ENCODE measurements around the gene WDR43. TPM values are rescaled to one million over a fixed set of nuclear protein-coding genes. Genes with fewer than 3 reads are reported as not detected.
"Not testable (repeated sequence)": the region's sequence is repeated elsewhere in the genome, so short reads cannot be mapped to it uniquely, and the experiment has no call there.

WDR43 gene
- total RNA-seq, 1 donor from 2014 or later: 21.0 TPM

GRCh38 chr2:28975671-28976070 is 81.2 kb downstream of the WDR43 start:
- H3K4me3 ChIP-seq: no peak overlapping the region
- DNase-seq: no peak
- no peaks in the 10 kb centered on the region for H3K27me3 ChIP-seq (ENCODE audit: low read depth)
- H3K9me3 ChIP-seq (replicated peaks): peaks cover 6% of the 10 kb centered on the region
- no peak overlapping the region for H3K27ac ChIP-seq (replicated peaks)
- intact Hi-C loops (cut with micrococcal nuclease): no loop called here
- peaks cover 20% of the 10 kb centered on the region for H3K4me1 ChIP-seq
- no peaks in the 10 kb centered on the region for H3K36me3 ChIP-seq
- no peak for TF ChIP-seq CTCF (IDR thresholded peaks at IDR 0.05; ENCODE audit: borderline replicate concordance)

- Histone ChIP-seq H3K27ac (replicated peaks) (peak overlapping the region; percentile 66), H3K36me3 (no peaks in the 10 kb centered on the region), H3K27me3 (ENCODE audit: low read depth) (no peaks in the 10 kb centered on the region), H3K4me3 (no peak overlapping the region), H3K4me1 (peaks cover 29% of the 10 kb centered on the region), H3K9me3 (replicated peaks) (peaks cover 6% of the 10 kb centered on the region)
- TF ChIP-seq CTCF (IDR thresholded peaks at IDR 0.05; ENCODE audit: borderline replicate concordance): no peak
- peak; percentile 40 for DNase-seq
- intact Hi-C loops (cut with micrococcal nuclease): no loop called here
Measured at GRCh38 chr2:28976584-28976983, 82.1 kb downstream of the WDR43 start.

- Histone ChIP-seq H3K36me3 (no peaks in the 10 kb centered on the region), H3K9me3 (replicated peaks) (peaks cover 6% of the 10 kb centered on the region), H3K4me1 (peaks cover 36% of the 10 kb centered on the region), H3K4me3 (no peak overlapping the region), H3K27ac (replicated peaks) (peak overlapping the region; percentile 66), H3K27me3 (ENCODE audit: low read depth) (no peaks in the 10 kb centered on the region)
- TF ChIP-seq CTCF (IDR thresholded peaks at IDR 0.05; ENCODE audit: borderline replicate concordance): no peak
- intact Hi-C loops (cut with micrococcal nuclease): no loop called here
- no peak for DNase-seq
Measured at GRCh38 chr2:28977176-28977875, 82.9 kb downstream of the WDR43 start.

- H3K4me3 ChIP-seq; H3K27ac ChIP-seq (replicated peaks); DNase-seq; H3K36me3 ChIP-seq; H3K27me3 ChIP-seq (ENCODE audit: low read depth); H3K9me3 ChIP-seq (replicated peaks); intact Hi-C loops (cut with micrococcal nuclease): not testable (repeated sequence)
- peaks cover 40% of the 10 kb centered on the region for H3K4me1 ChIP-seq
Measured at GRCh38 chr2:28978001-28978400, 83.5 kb downstream of the WDR43 start.

GRCh38 chr2:28978606-28979005 is 84.1 kb downstream of the WDR43 start:
- H3K4me3 ChIP-seq: no peak overlapping the region
- intact Hi-C loops (cut with micrococcal nuclease): no loop called here
- peak overlapping the region; percentile 16 for H3K27ac ChIP-seq (replicated peaks)
- peaks cover 40% of the 10 kb centered on the region for H3K4me1 ChIP-seq
- no peaks in the 10 kb centered on the region for H3K36me3 ChIP-seq
- no peak for TF ChIP-seq CTCF (IDR thresholded peaks at IDR 0.05; ENCODE audit: borderline replicate concordance)
- no peaks in the 10 kb centered on the region for H3K27me3 ChIP-seq (ENCODE audit: low read depth)
- peaks cover 6% of the 10 kb centered on the region for H3K9me3 ChIP-seq (replicated peaks)
- DNase-seq: no peak

GRCh38 chr2:28979041-28979440 is 84.6 kb downstream of the WDR43 start:
- Histone ChIP-seq H3K27ac (replicated peaks) (peak overlapping the region; percentile 16), H3K9me3 (replicated peaks) (peaks cover 6% of the 10 kb centered on the region), H3K36me3 (no peaks in the 10 kb centered on the region), H3K4me3 (no peak overlapping the region), H3K4me1 (peaks cover 40% of the 10 kb centered on the region), H3K27me3 (ENCODE audit: low read depth) (no peaks in the 10 kb centered on the region)
- intact Hi-C loops (cut with micrococcal nuclease): no loop called here
- DNase-seq: no peak
- no peak for TF ChIP-seq CTCF (IDR thresholded peaks at IDR 0.05; ENCODE audit: borderline replicate concordance)
